Measurements from ENCODE around the gene MAGI1.

MAGI1 gene

DNA sequence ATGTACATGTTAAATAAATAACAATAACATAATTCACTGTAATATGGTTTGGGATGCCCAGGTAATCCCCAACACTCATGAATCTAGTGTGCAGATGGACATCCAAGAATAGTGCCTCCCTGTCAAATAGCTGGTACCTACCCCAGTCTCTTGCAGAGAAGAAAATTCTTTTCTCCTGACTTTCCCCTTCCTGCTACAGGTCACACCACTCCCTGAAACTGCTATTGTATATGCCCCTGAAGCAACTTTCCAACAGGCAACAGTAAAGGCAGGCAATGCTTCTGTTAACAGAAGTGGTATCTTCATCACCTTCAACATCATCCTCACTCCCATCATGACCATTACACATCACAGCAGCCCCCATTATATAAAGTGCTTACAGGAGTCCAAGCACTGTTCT is 431.6 kb downstream of the MAGI1 start:
- no peak for DNase-seq

DNA sequence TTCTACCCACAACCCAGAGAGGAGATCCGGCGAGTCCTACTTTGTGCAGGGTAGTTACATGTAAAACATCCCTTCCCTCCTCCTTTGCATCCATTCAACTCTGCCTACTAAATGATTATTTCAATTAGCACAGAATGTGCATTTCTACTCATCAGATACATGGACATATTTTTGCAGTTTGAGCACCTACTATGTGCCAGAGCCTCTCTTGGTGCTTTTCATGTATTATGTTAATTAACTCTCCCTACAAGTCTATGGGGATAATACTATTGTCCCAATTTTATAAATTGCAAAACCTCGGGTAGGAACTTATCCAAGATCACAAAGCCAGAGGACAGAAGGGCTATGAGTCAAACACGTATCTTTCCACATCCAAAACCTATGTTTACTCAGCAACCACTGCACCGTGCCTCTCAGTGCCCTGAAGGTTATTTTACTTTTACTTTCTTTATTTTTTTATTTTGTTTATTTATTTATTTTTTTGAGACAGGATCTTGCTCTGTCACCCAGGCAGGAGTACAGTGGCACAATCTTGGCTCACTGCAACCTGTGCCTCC is 432.8 kb downstream of the MAGI1 start:
- no peak for DNase-seq

DNA sequence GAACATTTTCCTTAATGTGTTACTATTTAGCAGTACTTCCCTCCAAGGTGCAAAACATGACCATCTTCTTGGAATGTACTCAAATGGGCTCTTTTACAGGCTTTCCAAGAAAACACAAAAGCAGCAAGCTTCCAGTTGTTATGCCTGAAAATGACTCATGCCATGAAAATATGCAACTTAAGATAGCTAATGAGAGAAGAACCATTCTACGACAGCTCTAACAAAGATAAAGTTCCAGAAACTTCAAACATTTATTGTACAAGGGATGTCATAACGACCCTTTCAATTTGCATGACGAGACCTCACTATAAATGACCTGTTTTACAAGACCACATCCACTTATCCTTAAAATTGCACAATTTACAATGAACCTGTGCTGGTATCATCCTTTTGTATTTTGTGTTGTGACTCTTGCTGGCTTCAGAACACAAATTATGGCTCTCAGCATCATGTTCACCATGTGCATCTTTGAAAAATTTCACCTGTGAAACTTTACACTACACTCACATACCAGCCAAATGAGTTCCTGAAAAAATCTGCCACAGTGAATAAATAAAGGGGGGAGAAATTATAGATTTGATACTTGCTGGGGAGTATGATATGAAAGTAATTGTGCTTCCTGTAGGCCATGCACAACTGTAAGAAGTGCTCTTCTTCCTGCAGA is 433.7 kb downstream of the MAGI1 start:
- peak; percentile 75 for DNase-seq

DNA sequence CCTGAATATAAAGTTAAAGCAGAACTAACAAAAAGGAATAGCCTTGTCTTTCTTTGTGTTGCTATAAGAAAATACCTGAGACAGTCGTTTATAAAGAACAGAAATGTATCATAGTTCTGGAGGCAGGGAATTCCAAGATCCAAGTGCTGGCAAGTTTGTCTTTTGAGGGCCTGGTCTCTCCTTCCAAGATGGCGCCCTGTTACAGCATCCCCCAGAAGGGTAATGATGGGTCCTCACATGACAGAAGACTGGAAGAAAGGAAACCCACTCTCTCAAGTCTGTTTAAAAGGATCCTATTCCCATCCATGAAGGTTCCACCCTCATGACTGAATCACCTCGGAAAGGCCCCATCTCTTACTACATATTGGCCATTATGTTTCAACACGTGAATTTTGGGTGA is 435.1 kb downstream of the MAGI1 start:
- no peak for DNase-seq

DNA sequence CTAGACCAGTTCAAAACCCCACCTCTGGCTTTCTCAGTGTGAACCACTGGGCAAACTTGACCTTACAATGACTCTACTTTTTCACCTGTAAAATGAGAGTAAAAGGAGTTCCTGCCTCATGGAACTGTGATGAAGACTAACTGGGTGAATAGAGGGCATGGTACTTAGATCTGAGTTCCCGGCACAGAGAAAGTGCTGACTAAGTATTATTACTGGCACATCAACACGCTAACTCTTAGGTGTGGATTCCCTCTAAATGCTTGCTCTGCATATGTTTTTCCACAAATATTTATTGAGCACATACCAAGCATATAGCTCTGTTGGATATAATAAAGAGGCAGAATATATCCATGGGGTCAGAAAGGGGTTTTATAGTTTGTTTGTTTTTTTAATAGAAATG is 437.8 kb downstream of the MAGI1 start:
- no peak for DNase-seq

DNA sequence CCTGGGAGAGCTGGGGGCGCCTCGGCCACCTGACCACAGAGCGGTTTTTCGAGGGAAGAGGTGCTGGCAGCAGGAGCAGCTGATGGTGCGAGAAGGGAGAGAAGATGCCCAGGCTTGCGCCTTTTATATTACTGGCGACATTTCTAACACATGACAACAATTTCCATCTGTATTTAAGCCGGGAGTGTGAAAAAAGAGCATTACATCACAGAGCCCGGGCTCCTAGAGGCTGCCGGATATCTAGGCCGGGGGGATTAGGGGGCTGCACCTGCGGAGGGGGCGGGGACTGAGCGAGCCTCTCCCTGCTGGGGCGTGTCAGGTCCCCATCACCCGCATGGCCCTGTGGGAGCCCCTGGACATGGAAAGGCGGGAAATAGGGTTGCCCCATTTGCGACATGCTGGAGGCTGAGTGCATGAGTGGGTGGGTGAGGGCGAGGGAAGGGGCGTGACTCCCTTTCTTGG is 440.7 kb downstream of the MAGI1 start:
- DNase-seq: no peak

DNA sequence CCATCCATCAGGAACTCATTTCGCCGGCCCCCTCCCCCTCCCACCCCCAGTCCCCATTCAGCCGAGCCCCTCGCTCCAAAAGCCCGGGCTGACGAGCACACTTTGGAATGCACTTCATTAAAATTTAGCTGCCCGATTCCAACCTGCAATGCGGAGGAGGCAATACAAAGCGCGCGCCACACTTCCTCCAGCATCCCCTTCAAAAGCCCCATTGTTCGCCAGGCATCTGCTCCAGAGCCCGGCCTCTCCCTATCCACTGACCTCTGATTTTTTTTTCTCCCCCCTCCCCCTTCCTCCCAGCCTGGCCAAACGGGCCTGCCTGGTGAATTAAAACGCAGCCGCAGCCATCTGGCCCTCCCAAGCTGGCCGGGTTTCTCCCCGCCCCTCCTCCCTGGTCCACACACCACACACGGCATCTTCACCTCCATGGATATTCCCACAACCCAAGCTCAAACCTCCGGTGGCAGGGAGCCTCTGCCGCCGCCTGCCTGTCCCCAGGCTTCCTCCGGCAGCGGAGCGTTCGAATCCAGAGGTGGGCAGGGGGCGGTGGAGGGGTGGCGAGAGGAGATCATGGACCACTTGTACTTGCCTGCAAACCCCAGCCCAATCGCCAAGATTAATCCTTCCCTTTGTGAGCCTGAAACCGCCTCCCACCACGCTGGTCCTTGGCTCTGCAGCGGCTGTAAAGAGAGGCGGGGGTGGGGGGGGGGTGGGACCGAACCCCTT is 441.3 kb downstream of the MAGI1 start:
- peak; percentile 42 for DNase-seq

DNA sequence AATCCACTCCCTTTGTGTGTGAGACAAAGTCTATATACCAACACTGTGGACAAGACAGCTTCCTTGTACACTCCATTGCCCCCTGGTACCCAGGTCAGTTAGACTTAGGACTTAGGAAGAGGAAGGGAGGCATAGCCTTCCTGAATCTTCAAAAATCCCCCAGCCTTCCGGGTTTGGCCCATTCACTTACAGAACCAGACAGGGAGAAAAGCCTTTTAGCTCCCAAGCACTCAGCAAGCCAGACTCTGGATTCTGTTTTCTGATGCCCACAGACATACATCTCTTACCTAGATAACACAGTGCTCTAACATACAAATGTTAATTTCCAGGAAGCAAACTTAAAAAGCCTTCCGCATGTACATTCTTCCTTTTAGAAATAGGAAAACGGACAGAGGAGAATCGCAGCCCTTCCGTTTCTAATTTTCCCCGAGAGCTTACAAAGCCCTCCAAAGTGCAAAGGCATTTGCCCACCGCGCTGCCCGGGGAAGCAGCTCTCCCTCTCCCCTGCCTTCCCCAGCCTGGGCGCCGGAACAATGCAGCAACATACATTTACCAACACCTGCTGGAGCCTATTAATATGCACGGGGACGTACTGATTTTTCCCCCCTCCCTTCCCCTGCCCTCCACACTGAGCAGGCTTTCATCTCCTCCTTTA is 442.0 kb downstream of the MAGI1 start:
- DNase-seq: no peak

DNA sequence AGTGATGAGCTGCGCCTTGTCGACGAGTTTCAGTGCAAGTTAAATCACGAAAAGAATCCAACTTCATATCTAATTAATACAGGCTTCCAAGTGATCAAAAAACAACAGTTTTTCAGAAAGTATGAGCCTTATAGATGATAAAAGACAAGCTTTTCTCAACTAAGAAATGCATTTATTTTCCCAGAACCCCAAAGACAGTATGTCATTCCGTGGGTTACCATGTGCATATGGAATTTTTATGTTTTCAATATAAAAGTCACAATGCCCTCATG is 442.8 kb downstream of the MAGI1 start:
- no peak for DNase-seq

DNA sequence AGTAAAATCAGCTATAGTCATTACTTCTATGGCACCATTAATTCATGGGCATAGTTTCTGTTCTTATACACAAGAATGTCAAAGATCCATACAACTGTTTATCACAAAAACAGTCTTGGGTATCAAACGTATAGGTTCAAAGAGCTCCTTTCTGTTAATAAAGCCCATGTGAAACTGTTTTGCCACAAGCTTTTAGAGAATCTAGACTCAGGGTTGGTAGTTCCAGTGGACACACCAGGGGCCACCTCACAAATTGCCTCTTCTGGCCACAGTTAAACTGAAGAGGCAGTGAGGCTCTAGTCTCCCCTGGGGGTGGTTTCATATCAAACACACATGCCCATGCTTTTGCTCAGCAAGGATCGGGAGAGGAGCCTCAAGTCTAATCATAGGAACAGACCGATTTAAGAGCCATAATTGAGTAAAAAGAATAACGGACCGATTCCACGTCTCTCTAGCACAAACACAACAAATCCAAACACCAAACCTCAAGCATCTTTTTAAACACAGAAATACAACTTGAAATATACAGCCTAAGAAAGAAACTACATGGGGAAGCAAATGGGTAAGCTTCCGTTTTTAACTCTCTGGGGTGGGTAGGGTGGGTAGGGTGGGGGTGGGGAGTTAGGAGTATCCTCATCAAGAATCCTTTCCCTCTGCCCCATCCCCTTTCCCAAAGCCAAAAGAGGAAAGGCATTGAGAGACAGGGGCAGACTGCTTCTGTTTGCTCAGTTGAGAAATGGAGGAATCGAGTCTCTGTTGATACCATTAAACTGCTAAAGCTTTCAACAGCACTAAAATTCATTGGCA is 443.3 kb downstream of the MAGI1 start:
- no peak for DNase-seq

DNA sequence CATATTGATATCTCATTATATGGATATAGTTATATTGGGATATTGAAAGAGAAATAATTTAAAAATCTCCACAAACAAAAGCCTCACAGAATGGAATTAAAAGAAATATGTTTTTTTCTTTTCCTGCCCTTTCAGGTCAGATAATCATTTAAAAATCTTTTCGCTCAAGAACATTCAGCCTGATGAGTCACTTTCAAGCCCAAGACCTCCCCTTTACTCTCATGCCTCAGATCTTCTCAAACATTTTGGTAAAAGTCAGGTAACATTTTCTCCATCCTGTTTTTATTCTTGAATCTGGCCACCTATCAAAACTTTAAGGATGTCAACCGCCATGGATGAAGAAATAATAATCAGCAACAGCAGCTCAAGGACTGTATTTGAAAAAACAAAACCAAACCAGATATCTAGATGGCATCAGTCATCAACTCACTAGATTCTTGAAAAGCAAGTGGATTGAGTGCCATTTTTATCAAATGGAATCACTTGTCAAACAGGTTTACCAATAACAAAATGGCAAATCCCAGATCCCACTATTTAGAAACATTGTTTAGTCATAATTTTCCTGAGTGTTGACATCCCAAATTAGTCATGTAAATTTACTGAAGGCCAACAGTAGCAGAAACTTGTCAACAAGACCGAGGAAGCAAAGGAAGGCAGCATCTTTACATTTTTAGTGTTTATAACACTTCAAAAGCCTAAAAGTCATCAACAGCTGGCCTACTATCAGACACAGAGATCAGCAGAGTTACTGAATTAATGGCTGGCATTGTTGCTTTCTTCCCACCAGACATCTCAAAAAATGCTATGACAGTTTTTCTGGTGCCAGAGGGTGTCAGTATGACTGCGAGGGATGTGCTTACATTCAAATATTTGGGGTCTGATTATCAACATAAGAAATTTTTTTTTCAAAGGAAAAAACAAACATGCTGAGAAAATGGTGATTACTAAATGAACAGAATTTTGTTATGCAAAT is 444.7 kb downstream of the MAGI1 start:
- DNase-seq: no peak

DNA sequence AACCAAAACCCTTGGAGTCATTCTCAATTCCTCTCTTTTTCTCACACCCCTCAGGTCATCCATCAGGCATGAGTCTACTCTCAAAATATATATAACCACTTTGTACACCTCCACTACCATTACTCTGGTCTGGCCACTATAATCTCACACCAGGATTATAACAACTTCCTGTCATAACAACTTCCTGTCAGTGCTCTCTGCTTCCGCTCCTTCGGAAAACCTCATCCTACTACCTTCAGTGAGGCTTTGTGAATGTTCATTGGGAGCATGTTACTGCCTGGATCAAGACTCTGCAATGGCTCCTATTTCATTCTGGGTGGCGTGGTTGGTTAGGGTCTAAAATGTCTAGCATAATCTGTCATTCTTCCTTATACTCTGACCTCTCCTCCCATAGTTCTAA is 447.4 kb downstream of the MAGI1 start:
- DNase-seq: no peak

DNA sequence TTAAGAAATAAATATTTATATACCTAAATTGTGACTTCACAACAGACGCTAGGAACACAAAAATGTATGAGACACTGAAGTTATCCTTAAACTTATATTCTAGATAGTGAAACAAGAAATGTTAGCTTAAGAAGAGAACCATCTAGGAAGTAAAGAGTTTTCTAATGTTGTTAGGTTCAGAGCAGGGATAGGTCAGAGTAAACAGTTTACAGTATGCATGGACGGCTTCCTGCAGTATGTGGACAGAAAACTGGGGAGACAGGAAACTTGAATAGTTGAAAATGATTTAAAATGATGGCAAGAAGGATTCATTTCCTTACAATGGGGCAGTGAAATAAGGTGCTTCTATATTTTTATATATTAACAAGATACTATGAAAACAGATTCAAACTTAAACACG is 449.8 kb downstream of the MAGI1 start:
- DNase-seq: no peak

DNA sequence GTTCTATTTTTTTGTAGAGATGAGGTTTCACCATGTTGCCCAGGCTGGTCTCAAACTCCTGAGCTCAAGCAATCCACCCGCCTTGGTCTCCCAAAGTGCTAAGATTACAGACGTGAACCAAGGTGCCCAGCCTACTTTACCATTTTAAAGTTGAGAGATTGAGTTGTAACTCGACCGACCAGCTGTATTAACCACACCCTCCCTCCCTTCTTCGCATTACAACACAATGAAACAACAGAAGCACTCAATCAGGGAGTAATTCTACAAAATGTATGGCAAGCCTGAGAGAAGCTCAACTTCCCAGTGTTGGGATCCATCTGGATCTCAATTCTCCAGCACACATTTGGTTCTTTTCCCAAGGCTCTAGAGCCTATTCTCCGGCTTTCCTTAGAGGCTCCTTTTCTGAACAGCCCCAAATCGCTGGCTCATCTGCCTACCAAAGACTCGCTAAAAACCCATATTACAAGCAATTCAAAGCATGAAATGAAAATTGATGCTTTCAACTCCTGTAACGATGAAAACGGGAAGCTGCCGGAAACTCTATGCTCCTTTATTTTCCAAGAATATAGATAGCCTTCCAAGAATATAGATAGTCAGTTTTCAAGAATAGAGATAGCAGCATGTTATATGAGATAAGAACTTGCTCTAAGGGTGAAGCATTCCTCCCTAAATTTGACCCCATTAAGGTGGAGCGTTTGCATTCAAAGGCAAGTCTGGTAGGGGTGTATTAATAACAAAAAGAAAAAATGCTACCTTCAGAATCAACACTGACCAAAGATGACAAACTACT is 450.9 kb downstream of the MAGI1 start:
- no peak for DNase-seq

DNA sequence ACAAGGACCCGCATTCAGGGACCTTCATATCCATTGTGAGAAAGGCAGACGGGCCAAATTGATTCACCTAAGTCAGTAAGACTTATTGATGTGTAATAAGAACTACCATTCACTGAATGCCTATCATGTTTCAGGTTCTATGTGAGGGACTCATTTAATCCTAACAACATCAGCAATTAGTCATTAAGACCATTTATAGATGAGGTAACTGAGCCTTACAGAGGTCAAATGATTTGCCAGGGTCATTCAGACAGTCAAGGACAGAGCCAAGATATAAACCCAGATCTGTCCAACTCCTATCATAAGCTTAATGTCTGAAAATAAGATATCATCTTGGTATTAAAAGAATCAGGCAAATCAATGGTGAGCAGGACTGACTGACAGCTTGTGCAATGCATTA is 453.8 kb downstream of the MAGI1 start:
- no peak for DNase-seq

DNA sequence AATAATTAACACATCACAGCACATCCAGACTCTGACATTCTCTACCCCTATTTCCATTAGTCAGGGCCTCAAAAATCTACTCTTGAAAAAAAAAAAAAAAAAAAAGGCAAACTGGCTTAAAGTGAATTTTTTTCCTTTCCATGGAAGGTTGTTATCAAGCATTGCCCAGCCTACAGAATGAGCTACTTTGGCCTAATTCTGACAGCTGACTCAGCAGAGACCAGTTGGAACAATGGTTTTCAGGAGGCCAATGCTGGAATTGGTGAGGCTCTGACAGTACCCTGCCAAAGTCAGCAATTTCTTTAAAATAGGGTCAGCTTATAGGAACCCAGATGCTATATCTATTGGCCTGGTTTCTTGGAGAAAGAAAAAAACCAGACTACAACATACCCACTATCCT is 454.7 kb downstream of the MAGI1 start:
- DNase-seq: no peak

DNA sequence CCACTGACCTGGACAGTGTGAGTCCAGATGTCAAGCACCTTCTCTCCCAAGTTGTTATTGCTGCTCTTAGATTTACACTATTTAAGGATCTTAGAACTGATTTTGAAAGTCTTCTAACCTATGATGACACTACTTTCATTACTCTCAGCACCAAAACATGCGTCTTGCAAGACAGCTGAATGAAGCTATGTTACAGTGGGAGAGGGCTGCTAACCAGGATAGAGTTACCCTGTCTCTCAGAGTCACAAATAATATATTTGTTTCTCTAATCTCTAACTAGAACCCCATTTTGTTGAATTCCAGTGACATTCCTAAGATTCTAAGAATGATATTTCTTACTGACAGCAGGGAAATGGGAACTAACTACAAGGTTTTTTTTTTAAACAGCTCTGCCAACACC is 455.5 kb downstream of the MAGI1 start:
- peak; percentile 13 for DNase-seq

DNA sequence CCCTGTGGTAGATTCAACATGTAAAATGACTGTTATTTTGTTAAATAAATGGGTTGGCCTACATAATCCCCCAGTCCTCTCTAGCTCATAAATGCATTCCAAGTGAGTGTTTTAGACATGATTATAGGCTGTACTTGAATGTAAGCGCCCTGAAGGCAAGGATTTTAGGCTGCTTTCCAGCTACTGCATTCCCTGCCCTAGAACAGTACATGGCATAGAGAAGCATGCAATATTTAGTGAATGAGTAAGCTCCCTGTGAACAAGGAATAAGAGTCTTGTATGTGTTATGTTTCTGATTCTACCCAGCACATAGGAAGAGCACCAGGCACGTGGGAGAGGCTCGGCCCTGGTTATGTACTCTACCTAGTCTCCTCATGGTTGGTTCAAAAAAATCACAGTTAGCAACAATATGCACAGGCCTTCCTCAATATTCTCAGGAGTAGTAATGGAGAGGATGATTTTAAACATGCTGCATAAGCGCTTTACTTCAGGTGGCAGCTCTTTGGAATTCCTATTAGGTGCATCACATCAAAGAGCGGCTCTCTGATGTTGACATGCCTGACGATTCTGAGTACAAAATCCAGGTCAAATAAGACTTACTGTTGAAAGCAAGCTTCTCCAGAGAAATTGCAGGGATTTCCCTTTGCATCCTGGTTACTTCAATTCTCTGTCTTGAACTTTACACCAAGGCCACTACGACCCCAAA is 456.6 kb downstream of the MAGI1 start:
- DNase-seq: no peak

DNA sequence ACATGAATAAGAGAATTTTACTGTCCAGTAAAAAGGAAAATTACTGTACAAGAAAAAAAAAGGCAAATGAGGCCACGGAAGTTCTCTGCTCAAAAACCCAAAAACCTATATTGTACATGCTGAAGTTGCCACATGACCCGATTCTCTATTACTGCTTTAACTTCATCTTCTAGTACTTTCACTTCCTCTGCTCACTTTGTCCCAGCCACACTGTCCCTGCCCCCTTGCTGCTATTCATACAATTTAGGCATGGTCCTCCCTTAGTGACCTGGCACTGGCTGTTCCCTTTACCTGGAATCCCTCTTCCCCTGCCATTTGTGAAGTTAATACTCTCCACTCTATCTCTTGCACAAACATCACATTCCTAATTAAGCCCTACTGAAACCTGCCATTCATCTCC is 457.4 kb downstream of the MAGI1 start:
- no peak for DNase-seq

DNA sequence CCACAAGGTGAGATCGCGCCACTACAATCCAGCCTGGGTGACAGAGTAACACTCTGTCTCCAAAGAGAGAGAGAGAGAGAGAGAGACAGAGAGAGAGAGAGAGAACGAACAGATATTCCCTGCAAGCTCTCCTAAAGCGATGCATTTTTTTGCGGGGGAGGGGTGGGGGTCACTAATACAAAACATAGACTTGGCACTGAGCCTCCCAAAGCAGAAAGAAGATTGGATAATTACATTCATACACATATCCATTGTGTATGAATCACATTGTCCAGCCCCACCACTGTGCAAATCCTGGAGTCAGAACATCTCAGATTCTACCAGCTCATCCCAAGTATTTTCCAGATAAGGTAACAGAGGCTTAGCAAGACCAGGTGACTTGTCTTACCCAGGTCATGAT is 459.9 kb downstream of the MAGI1 start:
- DNase-seq: peak; percentile 50

All from fibroblast of upper back skin (primary cell).